HG02970 (cell line): Measurements from ENCODE around the gene LANCL2.
A peak's percentile ranks its signal among the peaks of the same experiment; 100 is the strongest.

Experiments
- ATAC-seq: cut with Tn5 transposase; IDR thresholded peaks from one replicate; pipeline ENCODE4 v1.9.1; 2021; ENCODE audit warnings: mild to moderate bottlenecking, moderate library complexity, moderate number of reproducible peaks; ENCODE audit not compliant: unreplicated experiment, low FRiP score

The LANCL2 gene

DNA sequence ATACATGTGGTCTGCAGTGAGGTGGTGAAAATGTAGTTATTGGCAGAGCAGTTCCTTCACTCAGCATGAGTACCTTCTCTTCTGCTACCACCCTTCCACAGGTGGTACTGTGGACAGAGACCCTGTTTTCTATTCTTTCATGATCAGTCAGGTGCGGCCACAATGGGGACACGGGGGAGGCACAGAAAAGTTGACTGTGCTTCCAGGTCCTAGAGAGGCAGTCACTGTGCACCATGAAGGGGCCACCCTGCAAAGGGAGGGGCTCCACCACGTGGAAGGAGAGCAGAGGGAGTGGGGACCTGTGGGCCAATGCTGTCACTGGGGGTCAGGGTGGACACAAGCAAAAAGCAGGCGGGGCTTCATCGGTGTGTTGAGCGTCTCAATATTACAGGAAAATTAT lies 3.6 kb upstream of the LANCL2 start:
- ATAC-seq: no peak

DNA sequence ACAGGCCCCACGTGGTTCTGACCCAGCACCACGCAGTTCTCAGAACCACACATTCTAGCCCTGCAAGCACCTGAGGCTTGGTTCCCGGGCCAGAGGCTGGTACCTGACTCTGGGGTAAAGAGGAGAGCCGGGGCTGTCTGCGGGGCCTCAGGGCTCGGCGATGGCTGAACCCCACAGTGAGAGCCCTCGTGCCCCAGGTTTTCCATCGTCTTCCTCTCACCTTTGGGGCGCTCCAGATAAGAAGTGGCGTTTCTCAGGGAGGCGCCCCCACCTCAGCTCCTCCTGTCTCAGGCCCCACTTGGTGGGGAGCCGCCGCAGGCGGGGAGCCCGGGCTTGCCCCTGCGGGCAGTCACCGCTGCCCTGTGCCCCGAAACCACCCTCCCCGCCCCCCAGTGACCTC lies 2.2 kb upstream of the LANCL2 start:
- ATAC-seq: no peak

DNA sequence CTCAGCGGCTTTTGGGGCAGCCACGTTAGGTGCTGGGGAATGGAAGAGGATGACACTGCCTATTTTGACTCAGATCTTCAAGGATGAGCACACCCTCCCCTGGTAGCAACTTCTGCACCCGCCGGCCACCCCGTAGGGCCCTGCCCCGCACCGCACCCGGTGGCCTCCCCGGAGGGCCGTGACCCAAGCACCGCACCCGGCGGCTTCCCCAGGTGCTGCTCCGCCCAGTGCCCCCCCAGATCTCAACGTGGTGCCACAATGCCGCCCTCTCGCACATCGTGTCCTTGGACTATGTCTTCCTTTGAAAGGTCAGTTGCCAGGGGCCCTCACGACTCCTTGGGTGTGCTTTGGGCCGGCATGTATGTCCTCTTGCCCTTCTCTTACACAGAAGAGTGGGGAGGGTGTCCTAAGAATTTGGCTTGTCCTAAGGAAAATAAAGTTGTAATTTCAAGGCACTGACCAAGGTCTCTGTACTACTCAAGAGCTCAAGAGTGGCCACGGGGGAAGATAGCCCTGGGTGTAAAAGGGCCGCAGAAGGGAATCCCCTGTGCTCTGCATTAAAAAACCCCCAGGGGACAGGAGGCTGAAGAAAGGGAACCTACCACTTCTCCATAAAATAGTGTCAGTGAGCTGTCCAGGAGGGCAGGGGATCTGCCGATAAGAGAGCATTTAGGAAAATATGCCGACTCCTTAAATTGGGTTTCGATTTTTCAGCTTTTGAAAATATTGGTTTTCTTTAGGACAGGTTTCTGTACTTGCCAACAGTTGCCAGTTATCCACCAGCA lies 1.6 kb upstream of the LANCL2 start:
- no peak for ATAC-seq

GRCh38 chr7:55365675-55366460 lies 731 bp downstream of the LANCL2 start:
- ATAC-seq: peak; percentile 95

- ATAC-seq: peak; percentile 16
Measured at GRCh38 chr7:55366461-55367070, 1.4 kb downstream of the LANCL2 start.

DNA sequence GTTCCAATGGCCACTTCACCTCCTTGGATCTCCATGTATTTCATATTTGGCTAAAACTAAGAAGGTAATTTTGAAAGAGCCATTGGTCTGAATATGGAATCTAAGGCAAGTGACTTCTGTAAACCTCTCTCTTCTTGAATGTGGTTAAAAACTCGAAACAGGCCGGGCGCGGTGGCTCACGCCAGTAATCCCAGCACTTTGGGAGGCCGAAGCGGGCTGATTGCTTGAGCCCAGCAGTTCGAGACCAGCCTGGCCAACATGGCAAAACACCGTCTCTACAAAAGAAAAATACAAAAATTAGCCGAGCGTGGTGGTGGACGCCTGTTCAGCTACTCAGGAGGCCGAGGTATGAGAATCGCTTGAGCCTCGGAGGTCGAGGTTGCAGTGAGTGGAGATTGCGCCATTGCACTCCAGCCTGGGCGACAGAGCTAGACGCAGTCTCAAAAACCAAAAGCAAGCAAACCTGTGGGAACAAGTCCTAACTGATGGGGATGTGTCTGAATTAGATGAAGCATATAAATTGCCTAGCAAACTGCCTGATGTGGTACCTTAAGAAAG lies 2.2 kb downstream of the LANCL2 start:
- no peak for ATAC-seq

DNA sequence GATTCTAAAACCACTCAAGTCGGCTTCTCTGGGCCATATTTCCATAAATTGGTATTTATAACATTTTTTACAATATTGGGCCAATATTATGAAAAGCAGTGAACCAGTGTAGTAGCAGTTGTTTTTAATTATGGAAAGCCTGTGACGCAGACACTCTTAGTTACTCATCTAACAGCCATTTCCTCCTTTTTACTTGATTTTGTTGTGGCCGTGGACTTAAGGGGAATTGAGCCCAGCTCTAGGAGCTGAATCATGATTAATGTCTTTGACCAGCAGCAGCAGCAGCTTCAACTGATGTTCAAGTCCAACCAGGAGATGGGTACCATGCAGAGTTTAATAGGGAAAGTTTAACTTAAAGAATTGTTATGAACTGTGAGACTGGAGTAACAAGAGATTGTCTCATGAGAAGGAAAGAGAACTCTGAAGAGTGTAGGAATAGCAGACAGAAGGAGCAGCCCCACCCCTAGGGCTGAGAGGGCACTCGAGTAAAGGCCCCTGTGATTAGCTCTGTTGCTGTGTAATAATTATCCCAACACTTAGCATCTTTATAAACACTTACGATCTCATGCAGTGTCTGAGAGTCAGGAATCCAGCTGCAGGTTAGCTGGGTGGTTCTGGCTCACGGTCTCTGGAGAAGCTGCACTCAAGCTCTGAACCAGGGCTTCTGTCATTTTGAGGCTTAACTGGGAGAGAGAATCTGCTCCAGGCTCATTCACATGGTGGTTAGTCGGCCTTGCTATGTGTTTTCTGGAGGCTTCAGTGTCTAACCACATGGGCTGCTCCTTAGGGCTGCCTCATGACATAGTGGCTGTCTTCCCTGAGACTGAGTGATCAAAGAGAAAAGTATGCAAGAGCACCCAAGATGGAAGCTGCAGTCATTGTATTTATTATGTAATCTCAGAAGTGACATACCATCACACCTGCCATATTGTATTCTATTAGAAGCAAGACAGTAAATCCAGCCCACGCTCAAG lies 4.6 kb downstream of the LANCL2 start:
- ATAC-seq: no peak

DNA sequence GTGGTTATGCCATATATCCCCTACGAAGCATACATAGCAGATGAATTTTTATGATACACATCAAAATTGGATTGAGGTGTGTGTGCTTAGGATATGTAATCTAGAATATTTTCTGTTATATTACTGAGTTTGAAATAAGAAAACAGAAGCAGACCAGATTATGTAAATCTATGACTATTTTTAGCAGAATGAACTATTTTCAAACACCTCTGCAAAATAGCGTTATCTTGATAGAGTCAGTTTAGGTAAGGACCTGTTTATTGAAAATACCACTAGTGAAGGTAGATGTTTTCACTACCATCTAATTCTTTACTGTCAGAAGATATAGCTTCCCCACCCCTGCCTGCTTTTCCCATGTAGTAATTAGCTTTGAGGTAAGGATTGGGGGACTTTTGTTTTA lies 9.1 kb downstream of the LANCL2 start:
- no peak for ATAC-seq

DNA sequence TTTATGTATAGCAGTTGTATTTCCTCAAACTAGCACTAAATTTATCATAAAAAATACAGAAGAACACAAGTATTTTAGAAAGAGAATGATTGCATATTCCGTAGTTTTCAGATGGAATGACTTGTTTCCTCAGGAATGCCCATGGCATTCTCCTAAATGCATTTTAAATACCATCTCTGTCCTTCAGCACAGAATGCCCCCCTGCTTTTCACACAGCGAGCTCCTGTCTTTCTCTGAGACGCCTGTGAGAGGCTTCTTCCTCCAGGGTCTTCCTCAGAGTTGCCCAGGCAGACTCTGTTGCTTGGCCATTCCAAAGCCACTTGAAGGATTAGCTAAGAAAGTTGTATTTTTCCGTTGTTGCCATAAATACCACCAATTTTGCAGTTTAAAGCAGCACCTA lies 10.1 kb downstream of the LANCL2 start:
- ATAC-seq: no peak

- no peak for ATAC-seq
Measured at GRCh38 chr7:55377162-55377817, 12.2 kb downstream of the LANCL2 start.

DNA sequence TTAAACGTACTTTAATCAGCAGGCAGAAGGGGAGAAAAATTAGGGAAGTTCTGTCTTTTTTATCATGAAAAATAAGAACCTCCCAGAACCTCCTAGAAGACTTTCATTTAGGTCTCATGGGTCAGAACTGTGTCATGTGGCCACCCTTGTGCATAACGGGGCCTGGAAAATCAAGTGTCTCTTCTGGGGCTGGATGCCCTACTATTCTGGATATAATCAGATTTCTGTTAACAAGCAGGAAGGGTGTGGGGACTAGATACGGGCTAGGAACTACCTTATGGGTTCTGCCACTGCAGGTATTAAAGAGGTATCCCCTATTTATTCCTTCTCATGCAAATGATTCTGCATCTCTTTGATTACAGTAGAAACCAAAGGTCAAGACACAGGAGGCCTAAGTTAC lies 14.1 kb downstream of the LANCL2 start:
- no peak for ATAC-seq

DNA sequence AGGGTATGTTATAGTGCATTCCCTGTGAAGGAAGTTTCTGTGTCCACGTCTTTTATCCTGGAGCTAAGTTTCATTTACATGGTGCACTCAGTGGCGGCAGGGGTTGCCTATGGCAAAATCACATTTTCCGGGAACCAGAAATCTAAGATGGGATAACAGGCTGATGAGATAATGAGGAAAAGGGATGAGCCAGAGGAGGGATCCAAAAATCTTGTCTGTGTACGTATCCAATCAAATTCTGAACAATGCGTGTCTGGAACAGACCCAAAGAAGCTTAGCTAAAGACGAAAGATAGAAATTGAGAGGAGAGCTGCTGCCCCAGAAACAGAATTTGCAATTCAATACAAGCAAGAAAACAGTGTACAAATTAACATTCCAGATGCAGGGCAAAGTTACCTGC lies 16.1 kb downstream of the LANCL2 start:
- ATAC-seq: no peak

DNA sequence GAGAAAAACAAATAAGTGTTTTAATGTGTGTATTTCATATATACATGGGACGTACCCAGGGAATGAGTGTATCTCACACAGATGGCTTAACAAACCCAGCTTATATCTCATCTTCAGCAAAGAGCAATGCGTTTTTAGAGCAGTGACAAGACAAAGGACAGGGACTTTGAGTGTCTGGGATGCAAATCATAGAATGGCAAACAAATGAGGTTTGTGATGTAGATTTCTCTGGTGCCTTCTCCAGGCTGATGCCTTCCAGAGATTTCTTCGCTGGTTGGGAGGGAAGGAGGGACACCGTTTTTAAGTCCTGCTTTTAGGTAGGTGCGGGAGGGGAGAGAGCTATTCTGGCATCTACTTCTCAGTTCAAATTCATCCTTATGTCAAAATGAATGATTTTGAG lies 16.6 kb downstream of the LANCL2 start:
- ATAC-seq: no peak

GRCh38 chr7:55382251-55382650 lies 17.1 kb downstream of the LANCL2 start:
- no peak for ATAC-seq

GRCh38 chr7:55386541-55386940 lies 21.4 kb downstream of the LANCL2 start:
- ATAC-seq: no peak

GRCh38 chr7:55387062-55387965 lies 22.2 kb downstream of the LANCL2 start:
- no peak for ATAC-seq

- ATAC-seq: no peak
Measured at GRCh38 chr7:55396233-55396785, 31.2 kb downstream of the LANCL2 start.

GRCh38 chr7:55397617-55398016 lies 32.5 kb downstream of the LANCL2 start:
- no peak for ATAC-seq
